BLaER1 (cell line): ENCODE data around the gene PTGDS.

ENCODE experiments used
- H3K27ac ChIP-seq: shearing (Covaris generic); formaldehyde crosslinking; 2 replicates; pipeline ENCODE4 v1.8.1; 2022
- H3K27me3 ChIP-seq: shearing (Covaris generic); formaldehyde crosslinking; 2 replicates; pipeline ENCODE4 v1.8.1; 2022
- H3K36me3 ChIP-seq: shearing (Covaris generic); formaldehyde crosslinking; 2 replicates; pipeline ENCODE4 v1.8.1; 2022
- H3K4me1 ChIP-seq: shearing (Covaris generic); formaldehyde crosslinking; 2 replicates; pipeline ENCODE4 v1.8.1; 2022
- H3K4me2 ChIP-seq: shearing (Covaris generic); formaldehyde crosslinking; 2 replicates; pipeline ENCODE4 v1.8.1; 2022
- H3K4me3 ChIP-seq: shearing (Covaris generic); formaldehyde crosslinking; 2 replicates; pipeline ENCODE4 v1.8.1; 2022
- H3K9ac ChIP-seq: shearing (Covaris generic); formaldehyde crosslinking; 2 replicates; pipeline ENCODE4 v1.8.1; 2022
- H3K9me3 ChIP-seq: shearing (Covaris generic); formaldehyde crosslinking; 2 replicates; pipeline ENCODE4 v1.8.1; 2022
- H4K20me1 ChIP-seq: shearing (Covaris generic); formaldehyde crosslinking; 2 replicates; pipeline ENCODE4 v1.8.1; 2022
- Cebpa-rat ChIP-seq: shearing (Covaris generic); IDR thresholded peaks from 2 replicates; pipeline ENCODE4 v1.8.1; 2022

Gene PTGDS

DNA sequence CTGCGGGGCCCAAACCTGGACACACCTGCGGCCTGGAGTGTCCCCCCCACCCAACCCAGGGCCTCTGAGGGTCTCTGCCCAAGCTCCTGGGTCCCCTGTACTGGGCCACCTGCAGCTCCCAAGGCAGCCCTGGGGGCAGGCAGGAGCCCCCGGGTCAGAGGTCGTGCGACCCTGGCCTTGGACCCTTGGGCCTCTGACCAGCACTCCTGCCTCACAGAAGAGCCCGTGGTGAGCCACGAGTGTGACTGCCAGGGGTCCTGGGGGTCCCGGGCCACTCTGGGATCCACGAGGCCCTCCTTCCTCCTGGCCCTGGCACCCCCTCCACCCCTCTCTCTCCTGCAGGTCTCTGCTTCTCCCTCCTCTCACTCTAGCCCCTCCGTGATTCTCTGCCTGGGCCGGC lies 5.0 kb upstream of the PTGDS start:
- Histone ChIP-seq H4K20me1 (no peaks in the 10 kb centered on the region), H3K4me1 (peaks cover 50% of the 10 kb centered on the region), H3K27ac (no peak overlapping the region), H3K9me3 (no peaks in the 10 kb centered on the region), H3K4me3 (no peak overlapping the region), H3K9ac (no peak overlapping the region), H3K27me3 (no peaks in the 10 kb centered on the region), H3K36me3 (no peaks in the 10 kb centered on the region), H3K4me2 (no peak overlapping the region)
- TF ChIP-seq Cebpa-rat: no peak

GRCh38 chr9:136972743-136973142 lies 4.6 kb upstream of the PTGDS start:
- Histone ChIP-seq H3K27ac (no peak overlapping the region), H3K27me3 (no peaks in the 10 kb centered on the region), H3K36me3 (no peaks in the 10 kb centered on the region), H4K20me1 (no peaks in the 10 kb centered on the region), H3K4me3 (no peak overlapping the region), H3K9ac (no peak overlapping the region), H3K9me3 (no peaks in the 10 kb centered on the region), H3K4me2 (no peak overlapping the region), H3K4me1 (peaks cover 53% of the 10 kb centered on the region)
- no peak for TF ChIP-seq Cebpa-rat

DNA sequence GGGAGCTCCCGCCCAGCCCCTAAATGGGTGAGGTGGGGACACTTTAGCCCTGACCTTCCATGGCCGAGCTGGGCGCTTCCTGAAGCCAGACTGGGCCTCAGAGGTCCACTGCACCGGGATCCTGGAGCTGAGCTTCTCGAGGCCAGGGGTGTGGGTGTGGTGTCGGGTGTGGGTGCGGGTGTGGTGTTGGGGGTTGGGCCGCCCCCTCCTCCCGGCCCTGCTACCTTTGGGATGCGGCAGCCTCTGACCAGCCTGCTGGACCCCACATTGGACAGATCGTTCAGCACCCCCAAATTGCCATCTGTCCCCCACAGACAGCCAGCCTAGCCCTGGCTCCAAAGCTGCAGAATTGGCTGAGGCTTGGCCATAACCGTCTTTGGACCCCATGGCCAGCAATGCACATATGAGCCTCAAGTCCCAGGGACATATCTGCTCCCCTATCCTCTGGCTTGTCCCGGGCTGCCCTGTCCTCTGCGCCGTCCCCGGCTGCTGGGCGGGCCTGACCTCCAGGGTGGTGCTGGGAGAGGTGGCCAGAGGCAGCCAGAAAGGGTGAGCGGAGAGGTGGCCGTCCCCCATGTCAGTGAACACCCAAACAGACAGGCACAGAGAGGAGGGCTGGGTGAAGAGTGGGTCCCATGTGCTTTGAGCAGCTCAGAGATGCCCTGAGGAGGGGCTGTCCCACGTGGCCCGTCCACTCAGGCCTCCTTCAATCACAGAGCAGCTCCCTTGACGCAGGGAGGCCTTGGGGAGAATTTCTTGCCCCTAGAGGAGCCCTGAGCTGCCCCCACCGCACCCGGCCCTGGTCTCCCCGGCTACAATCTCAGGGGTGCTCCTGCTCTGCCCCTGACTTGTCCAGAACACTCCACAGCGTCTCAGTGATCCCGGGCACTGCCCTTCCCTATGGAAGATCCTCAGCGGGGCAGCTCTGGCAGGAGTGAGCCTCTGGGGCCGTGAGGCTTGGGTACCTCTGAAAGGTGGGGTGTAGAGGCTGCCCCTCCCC lies 3.4 kb upstream of the PTGDS start:
- TF ChIP-seq Cebpa-rat: no peak

GRCh38 chr9:136974817-136975535 lies 2.3 kb upstream of the PTGDS start:
- H3K36me3 ChIP-seq: no peaks in the 10 kb centered on the region
- peaks cover 62% of the 10 kb centered on the region for H3K4me1 ChIP-seq
- H3K9ac ChIP-seq: no peak overlapping the region
- no peaks in the 10 kb centered on the region for H3K9me3 ChIP-seq
- H3K4me3 ChIP-seq: no peak overlapping the region
- H3K4me2 ChIP-seq: peak overlapping the region; percentile 70
- H4K20me1 ChIP-seq: no peaks in the 10 kb centered on the region
- H3K27me3 ChIP-seq: no peaks in the 10 kb centered on the region
- H3K27ac ChIP-seq: no peak overlapping the region
- TF ChIP-seq Cebpa-rat: no peak

More for the DNA sequence above, 3.4 kb upstream of the PTGDS start:
- no peaks in the 10 kb centered on the region for H4K20me1 ChIP-seq
- no peak overlapping the region for H3K27ac ChIP-seq
- no peaks in the 10 kb centered on the region for H3K36me3 ChIP-seq
- no peaks in the 10 kb centered on the region for H3K27me3 ChIP-seq
- H3K4me1 ChIP-seq: peaks cover 54% of the 10 kb centered on the region
- no peaks in the 10 kb centered on the region for H3K9me3 ChIP-seq
- no peak overlapping the region for H3K9ac ChIP-seq
- H3K4me2 ChIP-seq: peak overlapping the region; percentile 70; the same call in 1 of the 2 replicates
- H3K4me3 ChIP-seq: no peak overlapping the region

- Histone ChIP-seq H3K9me3 (no peaks in the 10 kb centered on the region), H3K36me3 (no peaks in the 10 kb centered on the region), H4K20me1 (no peaks in the 10 kb centered on the region), H3K27ac (0 out of 2 replicates have a peak overlapping the region, but pooled peaks have one; percentile 13), H3K9ac (no peak overlapping the region), H3K4me3 (no peak overlapping the region), H3K4me2 (peak overlapping the region; percentile 70), H3K27me3 (no peaks in the 10 kb centered on the region), H3K4me1 (peaks cover 57% of the 10 kb centered on the region)
- TF ChIP-seq Cebpa-rat: no peak
Measured at GRCh38 chr9:136975644-136976043, 1.7 kb upstream of the PTGDS start.

DNA sequence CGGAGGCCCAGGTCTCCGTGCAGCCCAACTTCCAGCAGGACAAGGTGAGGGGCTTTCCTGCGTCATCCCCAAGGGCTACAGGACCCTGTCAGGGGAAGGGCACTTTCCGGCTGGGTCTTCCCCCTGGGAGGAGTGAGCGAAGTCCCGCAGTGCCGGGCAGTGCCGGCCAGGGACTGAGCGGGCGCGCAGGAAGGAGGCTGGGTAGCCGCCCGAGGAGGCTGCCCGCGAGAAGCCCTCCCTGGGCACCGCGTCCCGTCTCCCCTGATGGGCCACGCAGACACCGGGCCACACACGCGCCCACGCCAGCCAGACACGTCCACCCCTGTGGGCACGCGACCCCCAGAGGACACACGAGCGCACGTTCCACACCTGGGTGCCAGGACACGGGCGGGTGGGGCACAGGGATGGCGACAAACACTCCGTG lies 357 bp downstream of the PTGDS start:
- H3K27me3 ChIP-seq: peaks cover 6% of the 10 kb centered on the region
- no peak overlapping the region for H3K27ac ChIP-seq
- H3K4me3 ChIP-seq: no peak overlapping the region
- no peaks in the 10 kb centered on the region for H4K20me1 ChIP-seq
- no peaks in the 10 kb centered on the region for H3K36me3 ChIP-seq
- no peak overlapping the region for H3K4me2 ChIP-seq
- no peak for TF ChIP-seq Cebpa-rat
- no peaks in the 10 kb centered on the region for H3K9me3 ChIP-seq
- no peak overlapping the region for H3K9ac ChIP-seq
- peaks cover 43% of the 10 kb centered on the region for H3K4me1 ChIP-seq

GRCh38 chr9:136978073-136978864 lies 965 bp downstream of the PTGDS start:
- H3K36me3 ChIP-seq: no peaks in the 10 kb centered on the region
- H3K9ac ChIP-seq: no peak overlapping the region
- H3K27me3 ChIP-seq: peaks cover 12% of the 10 kb centered on the region
- no peaks in the 10 kb centered on the region for H4K20me1 ChIP-seq
- H3K4me3 ChIP-seq: no peak overlapping the region
- no peak for TF ChIP-seq Cebpa-rat
- H3K4me2 ChIP-seq: no peak overlapping the region
- no peaks in the 10 kb centered on the region for H3K9me3 ChIP-seq
- H3K4me1 ChIP-seq: peaks cover 46% of the 10 kb centered on the region
- H3K27ac ChIP-seq: no peak overlapping the region

DNA sequence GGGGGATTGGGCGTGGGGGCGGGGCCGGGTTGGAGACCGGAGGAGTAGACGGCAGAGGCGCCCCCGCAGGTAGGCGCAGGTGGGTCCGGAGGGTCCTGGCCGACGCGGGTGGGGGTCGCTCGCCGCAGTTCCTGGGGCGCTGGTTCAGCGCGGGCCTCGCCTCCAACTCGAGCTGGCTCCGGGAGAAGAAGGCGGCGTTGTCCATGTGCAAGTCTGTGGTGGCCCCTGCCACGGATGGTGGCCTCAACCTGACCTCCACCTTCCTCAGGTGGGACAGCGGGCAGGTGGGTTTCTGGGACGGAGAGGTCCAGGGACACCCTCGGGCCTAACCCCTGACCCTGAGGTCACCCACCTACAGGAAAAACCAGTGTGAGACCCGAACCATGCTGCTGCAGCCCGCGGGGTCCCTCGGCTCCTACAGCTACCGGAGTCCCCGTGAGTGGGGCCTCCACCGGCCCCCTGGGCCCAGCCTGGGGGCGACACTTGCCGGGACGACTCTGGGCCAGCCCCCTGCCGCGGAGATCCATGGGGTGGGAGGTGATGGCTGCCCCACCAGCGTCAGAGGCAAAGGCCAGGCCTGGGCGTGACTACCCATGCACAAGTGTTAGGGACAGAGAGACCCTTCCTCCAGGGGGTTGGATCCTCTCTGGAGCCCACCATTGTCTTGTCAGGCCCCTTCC lies 1.7 kb downstream of the PTGDS start:
- no peak overlapping the region for H3K27ac ChIP-seq
- no peaks in the 10 kb centered on the region for H3K36me3 ChIP-seq
- no peak overlapping the region for H3K4me3 ChIP-seq
- H3K9me3 ChIP-seq: no peaks in the 10 kb centered on the region
- H3K9ac ChIP-seq: no peak overlapping the region
- no peaks in the 10 kb centered on the region for H4K20me1 ChIP-seq
- peaks cover 20% of the 10 kb centered on the region for H3K27me3 ChIP-seq
- H3K4me1 ChIP-seq: peaks cover 53% of the 10 kb centered on the region
- peak overlapping the region; percentile 45 for H3K4me2 ChIP-seq
- no peak for TF ChIP-seq Cebpa-rat
